NCI-H748 (cell line): ENCODE results near the gene POLR2A.
"Not testable (repeated sequence)": the region's sequence is repeated elsewhere in the genome, so short reads cannot be mapped to it uniquely, and the experiment has no call there.

Experiments
- DNase-seq: peaks from one replicate; lab custom pipeline; 2025; ENCODE audit not compliant: unreplicated experiment; lab: John Stamatoyannopoulos, UW

The POLR2A gene

DNA sequence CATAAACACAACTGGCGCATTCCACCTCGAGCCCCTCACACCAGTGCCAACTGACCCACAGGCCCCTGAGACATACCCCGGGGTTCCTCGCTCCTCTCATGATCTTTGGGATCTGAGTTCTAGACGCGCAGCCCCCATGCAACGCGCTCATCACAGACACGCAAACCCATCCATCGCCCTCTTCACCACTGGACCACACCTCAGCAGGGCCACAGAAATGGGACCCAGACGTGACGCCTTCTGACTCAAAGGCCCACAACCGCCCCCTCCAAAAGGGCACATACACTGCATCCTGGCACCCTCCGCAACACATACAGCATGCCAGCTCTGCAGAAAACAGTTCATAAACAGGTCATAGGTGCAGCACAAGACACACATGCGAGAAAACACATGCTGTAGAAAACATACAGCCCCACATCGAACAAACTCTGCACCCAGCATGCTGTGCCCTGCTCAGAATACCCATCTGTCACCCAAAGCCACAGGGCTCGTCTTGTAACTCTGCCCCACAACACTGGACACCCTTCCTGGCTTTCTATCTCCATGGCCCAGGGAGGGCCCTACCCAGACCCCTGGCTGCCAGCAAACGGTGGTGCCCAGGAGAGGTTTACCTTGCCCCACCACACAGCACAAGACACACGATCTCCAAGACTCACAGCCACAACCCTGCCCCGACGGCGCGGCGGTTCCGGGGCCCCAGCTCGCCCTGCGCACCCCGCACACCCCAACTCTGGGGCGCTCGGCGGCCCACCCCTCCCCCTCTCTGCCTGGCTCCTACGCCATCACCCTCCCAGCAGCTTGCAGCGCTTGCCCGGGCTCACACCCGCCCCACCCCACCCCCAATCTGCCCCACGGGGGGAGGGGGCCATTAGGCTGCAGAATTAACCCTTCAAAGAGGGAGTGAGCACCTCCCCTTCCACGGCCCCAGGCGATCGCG lies 5.6 kb upstream of the POLR2A start:
- peak; percentile 59 for DNase-seq

DNA sequence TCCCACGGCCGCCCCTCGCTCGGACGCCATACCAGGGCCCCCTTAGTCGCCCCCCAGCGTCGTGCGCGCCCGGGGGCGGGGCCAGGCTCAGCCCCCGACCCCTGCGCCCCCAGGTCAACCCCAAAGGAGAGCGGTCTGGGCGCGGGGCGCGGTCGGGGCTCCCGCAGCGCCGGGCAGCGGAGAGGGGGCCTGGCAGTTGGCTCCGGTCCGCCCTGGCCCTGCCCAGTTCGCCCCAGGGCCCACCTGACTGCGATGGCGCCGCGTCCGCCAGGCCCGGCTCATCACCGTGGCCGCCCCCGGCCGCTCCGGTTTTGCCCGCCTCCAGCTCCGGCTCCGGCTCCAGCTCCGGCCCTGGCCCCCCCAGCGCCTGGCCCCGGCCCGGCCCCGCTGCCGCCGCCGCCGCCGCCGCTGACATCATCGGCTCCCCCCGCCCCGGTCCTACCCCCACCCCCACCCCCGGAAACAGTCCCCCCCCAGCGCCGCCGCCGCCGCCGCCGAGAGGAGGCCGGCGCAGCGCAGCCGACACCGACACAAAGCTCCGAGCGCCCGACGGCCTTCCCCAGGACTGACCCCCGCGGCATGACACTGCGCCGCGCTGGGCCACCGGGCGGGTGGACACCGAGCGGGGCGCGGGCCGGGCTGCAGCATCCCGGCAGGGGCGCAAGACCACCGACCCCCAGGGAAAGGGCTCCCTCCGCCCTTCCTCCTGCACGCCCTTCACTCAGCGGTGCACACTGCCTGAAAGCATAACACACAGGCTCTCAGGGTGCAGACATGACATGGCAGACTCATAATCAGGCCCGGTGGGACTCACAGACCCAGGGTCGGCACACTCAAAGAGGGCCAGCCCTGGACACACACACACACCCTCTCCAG lies 4.7 kb upstream of the POLR2A start, which contains the start of gene ZBTB4:
Gene ZBTB4 (minus strand): TSS at position 419 of the 876 bp plus-strand sequence. CDS start 12,830 bp downstream, outside the sequence.
- DNase-seq: peak; percentile 72

DNA sequence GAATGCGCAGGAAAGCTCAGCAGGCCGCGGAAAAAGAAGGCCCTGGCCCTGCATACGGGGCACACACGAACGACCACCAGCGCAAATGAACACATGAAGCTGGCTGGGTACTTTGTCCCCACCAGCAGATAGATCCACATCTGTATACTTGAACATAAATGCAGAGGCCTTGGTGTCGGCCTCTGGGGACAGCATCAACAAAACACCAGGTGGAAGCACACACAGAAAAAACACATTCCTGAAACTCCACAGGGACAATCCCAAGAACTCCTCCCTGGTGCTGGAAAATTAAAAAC lies 4.1 kb upstream of the POLR2A start:
- no peak for DNase-seq

DNA sequence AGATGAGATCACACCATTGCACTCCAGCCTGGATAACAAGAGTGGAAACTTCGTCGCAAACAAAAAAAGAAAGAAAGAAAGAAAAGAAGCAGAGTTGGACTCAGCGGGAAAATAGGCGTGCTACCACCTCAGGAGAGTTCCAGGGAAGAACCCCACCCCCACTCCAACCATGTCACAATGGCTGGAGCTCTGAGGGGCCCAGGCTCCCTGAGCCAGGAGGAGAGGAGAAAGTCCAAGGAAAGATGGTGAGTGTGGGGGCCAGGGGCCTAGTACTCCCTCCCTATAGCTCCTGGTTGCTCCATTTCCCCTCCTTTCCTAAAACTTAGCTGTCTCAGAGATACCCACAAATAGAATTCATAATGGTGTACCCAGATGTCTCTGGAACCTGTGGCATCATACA lies 2.9 kb upstream of the POLR2A start, which contains the start of gene SLC35G6:
Gene SLC35G6 (plus strand): TSS at position 172 of the 400 bp plus-strand sequence. CDS start 71 bp downstream, at position 243.
- not testable (repeated sequence) for DNase-seq

DNA sequence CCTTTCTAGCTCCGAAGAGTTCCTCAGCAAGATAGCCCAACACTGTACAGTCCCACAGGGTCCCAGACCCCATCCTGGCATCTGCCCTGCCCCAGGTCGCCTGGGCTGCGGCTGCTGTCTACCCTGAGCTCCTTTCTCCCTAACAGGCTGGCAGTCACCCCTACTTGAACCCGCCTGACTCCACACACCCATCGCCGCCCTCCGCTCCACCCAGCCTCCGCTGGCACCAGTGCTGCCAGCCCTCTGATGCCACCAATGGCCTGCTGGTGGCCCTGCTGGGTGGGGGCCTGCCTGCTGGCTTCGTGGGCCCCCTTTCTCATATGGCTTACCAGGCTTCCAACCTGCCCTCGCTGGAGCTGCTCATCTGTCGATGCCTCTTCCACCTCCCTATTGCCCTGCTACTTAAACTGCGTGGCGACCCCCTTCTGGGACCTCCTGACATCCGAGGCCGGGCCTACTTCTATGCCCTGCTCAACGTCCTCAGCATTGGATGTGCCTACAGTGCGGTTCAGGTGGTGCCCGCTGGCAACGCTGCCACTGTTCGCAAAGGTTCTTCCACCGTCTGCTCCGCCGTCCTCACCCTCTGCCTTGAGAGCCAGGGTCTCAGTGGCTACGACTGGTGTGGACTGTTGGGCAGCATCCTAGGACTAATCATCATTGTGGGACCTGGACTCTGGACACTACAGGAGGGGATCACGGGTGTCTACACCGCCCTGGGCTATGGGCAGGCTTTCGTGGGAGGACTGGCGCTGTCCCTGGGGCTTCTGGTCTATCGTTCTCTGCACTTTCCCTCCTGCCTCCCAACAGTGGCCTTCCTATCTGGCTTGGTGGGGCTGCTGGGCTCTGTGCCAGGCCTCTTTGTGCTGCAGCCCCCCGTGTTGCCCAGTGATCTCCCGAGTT lies 2.1 kb upstream of the POLR2A start:
- not testable (repeated sequence) for DNase-seq

DNA sequence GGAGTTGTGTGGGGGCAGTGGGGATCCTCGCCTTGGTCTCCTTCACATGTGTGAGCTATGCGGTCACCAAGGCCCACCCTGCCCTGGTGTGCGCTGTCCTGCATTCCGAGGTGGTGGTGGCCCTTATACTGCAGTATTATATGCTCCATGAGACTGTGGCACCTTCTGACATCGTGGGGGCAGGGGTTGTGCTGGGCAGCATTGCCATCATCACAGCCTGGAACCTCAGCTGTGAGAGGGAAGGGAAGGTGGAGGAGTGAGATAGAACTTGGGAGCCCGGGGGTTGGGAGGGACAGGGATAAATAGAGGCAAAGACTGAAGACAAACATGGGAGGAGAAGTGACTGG lies 1.5 kb upstream of the POLR2A start:
- DNase-seq: not testable (repeated sequence)

DNA sequence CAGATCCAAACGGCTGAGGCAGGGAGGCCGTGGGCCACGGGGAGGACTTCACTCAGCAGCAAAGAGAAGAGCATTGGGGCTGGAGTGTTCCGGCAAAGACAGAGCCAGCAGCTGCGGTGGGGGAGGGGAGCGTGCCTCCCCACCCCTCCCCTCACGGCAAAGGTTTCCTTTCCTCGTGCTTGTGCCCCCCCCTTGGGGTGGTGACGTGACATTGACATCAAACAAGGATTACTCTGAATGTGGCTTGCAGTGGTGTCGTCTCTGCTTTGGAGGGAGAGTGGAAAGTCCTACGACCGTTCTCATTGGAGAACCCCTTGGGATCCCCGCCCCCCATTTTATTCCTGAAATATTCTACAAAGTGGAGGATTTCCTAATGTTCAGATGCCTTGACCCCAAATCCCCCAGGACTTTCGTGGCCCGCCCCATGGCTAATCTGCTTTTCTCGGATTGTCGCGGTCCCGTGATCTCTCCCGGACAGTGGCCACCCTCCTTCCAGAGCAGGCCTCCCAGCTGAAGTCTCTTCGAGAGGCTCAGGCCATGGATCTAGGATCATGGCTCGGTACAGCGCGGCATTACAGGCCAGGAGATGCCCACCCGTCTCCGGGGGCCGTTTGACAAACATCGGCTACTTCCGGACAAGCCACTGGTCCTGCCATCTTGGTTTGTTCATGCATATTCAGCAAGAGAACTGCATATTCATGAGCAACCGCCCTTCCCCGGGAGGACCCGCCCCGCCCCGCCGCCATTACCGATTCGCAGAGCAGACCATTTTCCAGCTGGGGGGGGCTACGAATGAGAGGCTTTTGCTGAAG lies 705 bp upstream of the POLR2A start:
- DNase-seq: peak; percentile 98

DNA sequence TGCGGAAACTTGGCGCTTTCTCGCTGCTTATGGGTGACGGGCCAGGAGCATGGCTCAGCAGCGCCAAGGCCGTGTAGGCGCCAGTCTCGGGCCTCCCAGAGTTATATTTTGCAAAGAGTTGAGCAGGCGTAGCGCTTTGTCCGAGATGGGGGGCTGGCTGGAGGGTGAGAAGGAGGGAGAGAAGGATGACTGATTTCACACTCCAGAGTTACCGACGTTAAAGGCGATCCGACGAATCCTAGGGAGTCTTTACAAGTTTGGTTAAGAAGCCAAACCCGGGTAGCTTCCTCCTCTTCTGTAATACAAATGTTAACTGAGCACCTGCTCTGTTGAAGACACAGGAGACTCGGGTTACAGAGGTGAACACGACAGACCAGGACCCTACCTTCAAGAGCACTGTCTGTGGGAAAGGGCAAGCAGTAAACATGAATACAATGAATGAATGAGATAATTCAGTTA lies 782 bp downstream of the POLR2A start:
- peak; percentile 78 for DNase-seq

DNA sequence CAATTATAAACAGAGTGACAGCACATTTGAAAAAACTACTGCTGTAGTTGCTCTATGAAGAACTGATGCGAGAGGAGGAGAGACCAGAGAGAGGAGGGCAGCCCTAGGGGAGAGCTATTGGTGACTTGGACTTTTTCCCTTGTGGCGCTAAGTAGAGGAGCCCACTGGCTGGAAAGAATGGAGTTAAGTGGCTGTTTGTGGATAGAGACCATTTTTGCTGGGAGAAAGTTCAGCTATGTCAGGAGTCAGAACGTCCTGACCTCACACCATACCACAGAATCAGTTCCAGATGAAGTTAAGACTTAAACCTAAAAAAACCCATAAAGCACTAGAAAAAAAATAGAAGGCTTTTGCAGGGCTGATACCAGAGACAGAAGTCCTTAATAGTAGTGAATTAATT lies 2.0 kb downstream of the POLR2A start:
- no peak for DNase-seq

DNA sequence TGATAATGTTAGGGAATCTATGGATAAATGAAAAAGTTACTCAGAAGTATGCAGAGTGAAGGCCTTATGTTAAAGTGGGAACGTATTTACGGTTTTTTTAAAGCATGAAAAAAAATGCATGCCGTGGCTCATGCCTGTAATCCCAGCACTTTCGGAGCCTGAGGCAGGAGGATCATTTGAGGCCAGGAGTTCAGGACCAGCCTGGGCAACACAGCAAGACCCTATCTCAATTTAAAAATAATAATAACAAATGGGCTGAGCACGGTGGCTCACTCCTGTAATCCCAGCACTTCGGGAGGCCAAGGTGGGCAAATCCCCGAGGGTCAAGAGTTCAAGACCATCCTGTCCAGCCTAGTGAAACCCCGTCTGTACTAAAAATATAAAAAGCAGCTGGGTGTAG lies 6.0 kb downstream of the POLR2A start:
- no peak for DNase-seq

DNA sequence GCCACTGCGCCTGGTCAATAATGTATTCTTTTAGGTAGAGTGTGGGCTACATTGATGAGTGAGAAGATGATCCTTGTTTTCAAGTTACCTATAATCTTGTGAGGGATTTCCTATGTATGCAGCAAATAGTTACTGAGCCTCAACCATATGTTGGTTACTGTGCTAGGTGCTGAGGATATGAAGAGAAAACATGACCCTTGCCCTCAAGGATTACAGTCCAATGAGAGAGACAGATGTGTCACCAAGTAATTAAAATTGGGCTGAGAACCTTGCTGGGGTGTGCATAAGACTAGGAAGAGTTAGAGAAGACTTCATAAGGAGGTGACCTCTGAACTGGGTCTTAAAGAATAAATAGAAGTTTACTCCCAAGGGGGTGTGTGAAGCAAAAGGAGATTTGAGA lies 7.4 kb downstream of the POLR2A start:
- DNase-seq: no peak

DNA sequence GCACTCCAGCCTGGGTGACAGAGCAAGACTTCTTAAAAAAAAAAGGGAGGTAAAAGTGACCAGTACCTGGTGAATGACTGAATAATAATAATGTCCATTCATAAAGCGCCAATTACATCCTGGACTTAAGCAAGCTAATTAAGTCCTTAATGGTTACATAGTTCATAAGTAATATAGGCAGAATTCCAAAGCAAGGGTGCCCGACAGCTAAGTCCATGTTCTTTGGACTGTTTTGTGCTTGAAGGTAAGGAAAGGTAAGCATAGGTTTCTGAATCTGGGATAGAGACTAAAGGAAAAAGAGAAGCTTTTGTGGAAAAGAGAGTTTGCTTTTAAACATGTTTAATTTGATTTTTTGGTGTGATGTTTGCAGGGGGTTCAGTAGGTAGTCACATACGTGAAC lies 9.8 kb downstream of the POLR2A start:
- no peak for DNase-seq

DNA sequence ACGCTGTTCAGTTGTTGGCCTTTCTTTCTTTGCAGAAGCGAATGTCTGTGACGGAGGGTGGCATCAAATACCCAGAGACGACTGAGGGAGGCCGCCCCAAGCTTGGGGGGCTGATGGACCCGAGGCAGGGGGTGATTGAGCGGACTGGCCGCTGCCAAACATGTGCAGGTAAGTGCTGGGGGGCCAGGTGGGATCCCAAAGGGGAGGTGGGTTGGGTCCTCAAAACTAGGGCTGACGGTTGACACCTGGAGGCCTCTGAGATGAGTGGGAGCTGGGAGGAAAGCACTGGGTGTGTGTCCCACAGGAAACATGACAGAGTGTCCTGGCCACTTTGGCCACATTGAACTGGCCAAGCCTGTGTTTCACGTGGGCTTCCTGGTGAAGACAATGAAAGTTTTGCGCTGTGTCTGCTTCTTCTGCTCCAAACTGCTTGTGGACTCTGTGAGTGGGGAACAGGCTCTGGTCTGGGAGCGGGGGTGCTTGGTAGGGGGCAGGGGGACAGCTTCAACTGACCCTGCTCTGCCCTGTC lies 11.8 kb downstream of the POLR2A start:
- DNase-seq: no peak

DNA sequence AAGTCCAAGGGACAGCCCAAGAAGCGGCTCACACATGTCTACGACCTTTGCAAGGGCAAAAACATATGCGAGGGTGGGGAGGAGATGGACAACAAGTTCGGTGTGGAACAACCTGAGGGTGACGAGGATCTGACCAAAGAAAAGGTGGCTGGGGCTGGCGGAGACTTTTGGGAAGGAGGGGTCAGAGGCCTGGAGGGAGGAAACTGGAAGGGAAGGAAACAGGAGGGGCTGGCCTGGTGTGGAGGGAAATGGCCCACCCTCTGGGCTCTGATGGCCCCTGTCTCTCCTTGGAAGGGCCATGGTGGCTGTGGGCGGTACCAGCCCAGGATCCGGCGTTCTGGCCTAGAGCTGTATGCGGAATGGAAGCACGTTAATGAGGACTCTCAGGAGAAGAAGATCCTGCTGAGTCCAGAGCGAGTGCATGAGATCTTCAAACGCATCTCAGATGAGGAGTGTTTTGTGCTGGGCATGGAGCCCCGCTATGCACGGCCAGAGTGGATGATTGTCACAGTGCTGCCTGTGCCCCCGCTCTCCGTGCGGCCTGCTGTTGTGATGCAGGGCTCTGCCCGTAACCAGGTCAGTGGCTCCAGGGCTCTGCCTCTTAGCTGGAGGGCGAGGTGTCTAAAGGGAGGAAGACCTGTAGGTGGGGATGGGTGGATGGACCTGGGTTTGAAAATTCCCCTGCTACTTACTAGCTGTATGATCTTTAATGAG lies 12.5 kb downstream of the POLR2A start:
- DNase-seq: no peak

DNA sequence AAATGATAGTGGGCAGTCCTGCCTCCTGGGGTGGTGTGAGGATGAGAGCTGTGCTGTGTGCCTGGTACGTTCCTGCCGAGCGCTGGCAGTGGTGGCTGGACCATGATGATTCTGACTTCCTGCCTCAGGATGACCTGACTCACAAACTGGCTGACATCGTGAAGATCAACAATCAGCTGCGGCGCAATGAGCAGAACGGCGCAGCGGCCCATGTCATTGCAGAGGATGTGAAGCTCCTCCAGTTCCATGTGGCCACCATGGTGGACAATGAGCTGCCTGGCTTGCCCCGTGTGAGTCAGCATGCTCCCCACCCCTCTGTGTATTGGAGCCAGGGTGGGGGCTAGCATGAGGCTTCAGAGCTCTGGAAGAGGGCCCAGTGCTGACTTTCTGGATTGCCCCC lies 13.1 kb downstream of the POLR2A start:
- no peak for DNase-seq

DNA sequence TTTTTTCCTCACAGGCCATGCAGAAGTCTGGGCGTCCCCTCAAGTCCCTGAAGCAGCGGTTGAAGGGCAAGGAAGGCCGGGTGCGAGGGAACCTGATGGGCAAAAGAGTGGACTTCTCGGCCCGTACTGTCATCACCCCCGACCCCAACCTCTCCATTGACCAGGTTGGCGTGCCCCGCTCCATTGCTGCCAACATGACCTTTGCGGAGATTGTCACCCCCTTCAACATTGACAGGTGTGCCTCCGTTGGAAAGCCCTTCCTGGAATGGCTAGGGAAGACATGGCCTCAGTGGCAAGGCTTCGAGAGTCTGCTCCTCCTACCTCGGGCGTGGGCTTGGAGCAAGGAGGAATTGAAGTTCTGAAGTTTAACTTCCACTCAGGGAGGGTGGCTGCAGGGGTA lies 13.5 kb downstream of the POLR2A start:
- DNase-seq: no peak

DNA sequence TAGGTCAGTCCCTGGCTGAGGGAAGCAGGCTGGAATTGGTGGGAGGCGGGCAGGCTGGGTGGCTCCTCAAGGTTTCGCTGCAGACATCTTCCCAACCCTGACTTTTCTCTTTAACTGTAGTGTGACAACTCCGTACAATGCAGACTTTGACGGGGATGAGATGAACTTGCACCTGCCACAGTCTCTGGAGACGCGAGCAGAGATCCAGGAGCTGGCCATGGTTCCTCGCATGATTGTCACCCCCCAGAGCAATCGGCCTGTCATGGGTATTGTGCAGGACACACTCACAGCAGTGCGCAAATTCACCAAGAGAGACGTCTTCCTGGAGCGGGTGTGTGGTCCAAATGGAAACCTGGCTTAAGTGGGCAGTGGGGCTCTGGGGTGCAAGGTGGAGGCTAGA lies 15.0 kb downstream of the POLR2A start:
- DNase-seq: no peak

DNA sequence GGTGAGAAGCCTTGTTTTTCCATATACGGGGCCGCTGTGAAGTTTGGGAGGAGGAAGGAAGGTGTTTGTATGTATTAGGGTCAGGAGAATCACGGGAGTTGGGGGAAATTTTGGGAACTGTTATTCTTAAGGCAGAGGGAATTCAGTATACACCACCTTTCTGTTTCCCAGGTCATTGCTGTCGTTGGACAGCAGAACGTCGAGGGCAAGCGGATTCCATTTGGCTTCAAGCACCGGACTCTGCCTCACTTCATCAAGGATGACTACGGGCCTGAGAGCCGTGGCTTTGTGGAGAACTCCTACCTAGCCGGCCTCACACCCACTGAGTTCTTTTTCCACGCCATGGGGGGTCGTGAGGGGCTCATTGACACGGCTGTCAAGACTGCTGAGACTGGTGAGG lies 17.6 kb downstream of the POLR2A start:
- DNase-seq: no peak

DNA sequence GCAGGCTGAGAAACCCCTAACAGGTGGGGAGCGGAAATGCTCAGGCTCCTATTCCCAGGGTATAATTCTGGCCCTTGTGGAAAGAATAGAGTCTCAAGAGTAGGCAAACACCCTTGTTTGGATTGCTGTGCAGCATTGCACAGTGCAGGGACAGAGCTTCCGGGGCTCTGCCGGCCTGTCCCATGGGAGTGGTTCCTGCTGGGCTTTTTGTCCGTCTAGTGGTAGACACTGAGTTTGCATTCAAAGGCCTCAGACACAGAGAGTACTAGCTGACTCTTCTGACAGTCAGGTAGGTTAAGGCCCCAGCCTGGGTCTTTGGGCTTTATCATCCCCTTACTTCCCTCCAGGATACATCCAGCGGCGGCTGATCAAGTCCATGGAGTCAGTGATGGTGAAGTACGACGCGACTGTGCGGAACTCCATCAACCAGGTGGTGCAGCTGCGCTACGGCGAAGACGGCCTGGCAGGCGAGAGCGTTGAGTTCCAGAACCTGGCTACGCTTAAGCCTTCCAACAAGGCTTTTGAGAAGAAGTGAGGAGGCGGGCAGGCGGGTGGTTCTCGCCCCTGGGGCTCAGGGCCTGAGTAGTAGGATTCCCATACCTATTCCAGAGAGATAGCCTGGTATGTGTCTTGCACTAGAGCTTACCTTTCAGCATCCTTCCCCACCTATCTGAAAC lies 18.1 kb downstream of the POLR2A start:
- no peak for DNase-seq
